ENCODE data around the gene SCGB2B2.
"Not testable (repeated sequence)": the region's sequence is repeated elsewhere in the genome, so short reads cannot be mapped to it uniquely, and the experiment has no call there.

The SCGB2B2 gene, protein sequence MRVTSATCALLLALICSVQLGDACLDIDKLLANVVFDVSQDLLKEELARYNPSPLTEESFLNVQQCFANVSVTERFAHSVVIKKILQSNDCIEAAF

GRCh38 chr19:34676697-34677385, at the start of gene SCGB2B2:
Gene SCGB2B2 (minus strand): TSS chr19:34677159. CDS start chr19:34594563, 82,596 bp downstream.
- DNase-seq (ENCODE audit: low spot score) = peak; percentile 79

DNA sequence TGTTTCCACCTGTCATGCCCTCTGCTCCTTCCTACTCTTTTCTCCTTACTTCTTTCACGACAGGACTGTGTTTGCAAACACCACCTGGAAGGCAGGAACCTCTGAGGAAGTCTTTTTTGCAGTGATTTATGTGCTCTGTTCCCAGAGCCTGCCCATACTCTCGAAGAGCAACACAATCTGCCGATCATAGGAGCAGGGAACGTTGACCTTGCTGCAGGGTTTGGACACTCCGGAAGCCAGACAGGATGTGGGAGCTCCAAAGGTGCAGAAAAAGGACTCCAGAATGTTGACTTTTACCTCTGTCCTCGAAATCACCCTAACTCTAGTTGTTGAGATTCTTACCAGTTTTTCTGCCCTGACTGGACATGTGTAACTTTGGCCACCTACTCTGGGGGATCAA, 48.4 kb upstream of the SCGB2B2 start:
- DNase-seq (ENCODE audit: low spot score) = no peak

DNA sequence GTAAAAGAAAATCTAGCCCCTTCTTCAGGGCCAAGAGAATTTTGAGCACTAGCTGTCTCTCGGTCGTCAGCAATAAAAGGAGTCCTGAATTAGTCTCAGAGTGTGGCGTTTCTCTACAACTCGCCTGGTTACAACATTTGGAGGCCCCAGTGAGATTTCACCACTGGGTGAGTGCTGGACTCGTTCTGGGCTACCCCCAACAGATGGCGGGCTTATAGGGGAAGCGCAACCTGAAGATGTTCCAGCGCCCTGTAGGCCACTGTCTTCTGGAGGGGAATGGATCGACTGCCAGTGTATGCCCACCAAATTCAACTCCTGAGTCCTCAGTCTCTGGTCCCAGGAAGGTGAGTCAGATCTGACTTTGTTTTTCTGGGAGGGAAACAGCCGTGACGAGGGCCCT, 45.4 kb upstream of the SCGB2B2 start:
- DNase-seq (ENCODE audit: low spot score) = no peak

DNA sequence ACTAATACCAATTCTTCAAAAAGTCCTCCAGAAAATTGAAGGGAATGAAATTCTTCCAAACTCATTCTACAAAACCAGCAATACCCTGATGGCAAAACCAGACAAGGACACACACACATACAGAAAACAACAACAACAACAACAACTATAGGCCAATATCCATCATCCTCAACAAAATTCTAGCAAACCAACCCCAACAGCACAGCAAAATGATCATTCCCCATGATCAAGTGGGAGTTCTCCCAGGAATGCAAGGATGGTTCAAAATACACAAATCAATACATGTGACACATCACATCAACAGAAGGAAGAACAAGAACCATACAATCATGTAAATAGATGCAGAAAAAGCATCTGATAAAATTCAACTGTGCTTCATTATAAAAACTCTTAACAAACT, 38.4 kb upstream of the SCGB2B2 start:
- DNase-seq (ENCODE audit: low spot score) = no peak

GRCh38 chr19:34713262-34713637, 36.3 kb upstream of the SCGB2B2 start:
- no peak for DNase-seq (ENCODE audit: low spot score)

- peak; percentile 80 for DNase-seq (ENCODE audit: low spot score)
These were observed 35.7 kb upstream of the SCGB2B2 start for GRCh38 chr19:34712395-34713261.

GRCh38 chr19:34711890-34712289, 34.9 kb upstream of the SCGB2B2 start:
- no peak for DNase-seq (ENCODE audit: low spot score)

- no peak for DNase-seq (ENCODE audit: low spot score)
These were observed 30.7 kb upstream of the SCGB2B2 start for GRCh38 chr19:34707661-34708060.

DNA sequence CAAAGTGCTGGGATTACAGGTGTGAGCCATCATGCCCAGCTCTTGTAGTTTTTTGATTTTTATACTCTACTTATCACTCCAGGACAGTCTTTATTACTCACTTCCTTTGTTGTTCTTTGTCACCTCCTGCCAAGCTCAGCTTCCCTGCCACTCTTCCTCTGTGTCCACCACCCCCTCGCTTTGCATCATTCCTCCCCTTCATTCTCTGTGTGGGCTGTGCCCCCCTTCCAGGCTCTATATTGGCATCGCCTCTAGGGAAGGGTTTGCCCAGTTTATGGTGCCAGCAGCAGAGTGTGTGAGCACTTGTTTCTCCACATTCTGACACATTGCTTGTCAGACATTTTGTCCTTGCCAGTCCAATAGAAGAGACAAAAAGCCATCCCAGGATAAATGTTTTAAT, 15.6 kb upstream of the SCGB2B2 start:
- DNase-seq (ENCODE audit: low spot score) = no peak

GRCh38 chr19:34690372-34690771, 13.4 kb upstream of the SCGB2B2 start:
- no peak for DNase-seq (ENCODE audit: low spot score)

DNA sequence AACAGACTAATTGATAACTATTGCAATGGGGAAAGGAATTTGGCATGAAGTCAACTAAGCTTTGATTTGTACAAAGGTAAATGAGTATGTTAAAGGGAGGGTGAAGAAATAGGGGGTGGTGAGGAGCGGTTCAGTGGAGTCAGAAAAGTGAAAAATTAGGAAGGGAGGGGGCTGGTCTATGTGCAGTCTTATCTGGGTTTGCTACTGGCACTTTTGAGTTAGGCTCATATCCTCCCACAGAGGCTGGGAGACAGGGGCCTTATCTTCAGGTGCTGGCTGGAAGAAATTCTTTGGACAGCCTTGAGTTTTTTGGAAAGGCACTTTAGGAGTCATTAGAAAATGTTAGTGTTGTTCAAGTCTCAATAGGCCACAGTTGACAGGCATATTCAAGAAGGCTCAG, 11.6 kb upstream of the SCGB2B2 start:
- DNase-seq (ENCODE audit: low spot score) = no peak

GRCh38 chr19:34687348-34687747, 10.4 kb upstream of the SCGB2B2 start:
- no peak for DNase-seq (ENCODE audit: low spot score)

DNA sequence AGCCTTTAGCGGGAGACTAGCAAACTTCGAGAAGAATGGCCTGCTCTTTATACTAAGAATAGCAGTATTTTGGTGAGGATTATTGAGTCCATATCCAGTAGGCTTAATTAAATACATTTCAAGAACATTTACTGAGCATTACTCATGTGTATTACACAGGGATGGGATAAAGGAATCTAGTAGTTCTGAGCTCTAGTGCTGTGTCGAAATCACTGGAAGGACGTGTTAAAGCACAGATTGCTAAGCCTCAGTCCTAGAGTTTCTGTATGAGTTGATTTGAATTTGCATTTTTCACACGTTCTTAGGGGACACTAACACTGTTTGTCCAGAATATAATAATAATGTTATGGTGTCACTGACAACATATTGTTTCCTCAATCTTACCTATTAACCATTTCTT, 9.5 kb upstream of the SCGB2B2 start:
- no peak for DNase-seq (ENCODE audit: low spot score)

GRCh38 chr19:34685266-34685665, 8.3 kb upstream of the SCGB2B2 start:
- not testable (repeated sequence) for DNase-seq (ENCODE audit: low spot score)

DNA sequence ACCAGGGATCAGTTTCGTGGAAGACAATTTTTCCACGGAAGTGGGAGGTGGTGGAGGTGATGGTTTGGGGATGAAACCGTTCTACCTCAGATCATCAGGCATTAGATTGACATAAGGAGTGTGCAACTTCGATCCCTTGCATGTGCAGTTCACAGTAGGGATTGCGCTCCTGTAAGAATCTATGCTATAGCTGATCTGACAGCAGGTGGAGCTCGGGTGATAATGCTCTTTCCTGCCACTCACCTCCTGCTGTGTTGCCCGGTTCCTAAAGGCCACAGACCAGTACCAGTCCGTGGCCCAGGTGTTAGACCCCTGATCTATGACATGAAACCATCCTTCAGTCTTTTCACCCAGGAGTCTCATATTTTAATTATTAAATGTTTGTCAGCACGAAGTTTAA, 4.5 kb upstream of the SCGB2B2 start:
- DNase-seq (ENCODE audit: low spot score) = no peak

DNA sequence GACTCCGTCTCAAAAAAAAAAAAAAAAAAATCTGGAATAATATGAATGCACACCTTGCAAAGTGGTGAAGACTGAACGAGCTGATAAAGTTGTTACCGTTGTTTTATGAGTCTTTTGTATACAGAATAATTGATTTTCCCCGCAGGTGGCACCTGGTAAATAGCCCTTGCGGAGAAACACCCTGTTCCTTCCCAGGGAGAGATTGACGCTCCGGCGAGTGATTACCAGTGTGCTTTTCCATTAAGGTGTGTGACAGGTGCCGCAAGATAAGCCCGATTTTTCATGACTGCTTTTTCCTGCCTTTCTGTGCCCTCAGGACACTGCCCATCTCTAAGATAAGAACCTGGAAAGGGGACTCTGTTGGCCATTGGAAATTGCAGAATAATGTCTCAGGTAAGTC, 1.5 kb upstream of the SCGB2B2 start:
- DNase-seq (ENCODE audit: low spot score) = no peak

GRCh38 chr19:34678085-34678412, 1.1 kb upstream of the SCGB2B2 start:
- no peak for DNase-seq (ENCODE audit: low spot score)

- peak; percentile 91 for DNase-seq (ENCODE audit: low spot score)
These were observed 576 bp upstream of the SCGB2B2 start, which contains the start of gene ZNF302 for GRCh38 chr19:34677386-34678084. Gene ZNF302 (plus strand): TSS chr19:34677678. CDS start chr19:34678805, 1,127 bp downstream.

DNA sequence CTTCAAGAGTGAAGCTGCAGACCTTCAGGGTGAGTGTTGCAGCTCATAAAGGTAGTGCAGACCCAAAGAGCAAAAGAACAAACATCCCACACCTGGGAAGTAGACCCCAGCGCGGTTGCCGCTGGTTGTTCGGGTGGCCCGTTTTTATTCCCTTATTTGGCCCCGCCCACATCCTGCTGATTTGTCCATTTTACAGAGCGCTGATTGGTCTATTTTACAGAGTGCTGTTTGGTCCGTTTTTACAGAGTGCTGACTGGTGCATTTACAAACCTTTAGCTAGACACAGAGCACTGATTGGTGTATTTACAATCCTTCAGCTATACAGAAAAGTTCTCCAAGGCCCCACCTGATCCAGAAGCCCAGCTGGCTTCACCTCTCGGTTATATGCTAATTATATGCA, 1.0 kb downstream of the SCGB2B2 start:
- DNase-seq (ENCODE audit: low spot score) = no peak

- no peak for DNase-seq (ENCODE audit: low spot score)
These were observed 1.7 kb downstream of the SCGB2B2 start for GRCh38 chr19:34675250-34675649.

DNA sequence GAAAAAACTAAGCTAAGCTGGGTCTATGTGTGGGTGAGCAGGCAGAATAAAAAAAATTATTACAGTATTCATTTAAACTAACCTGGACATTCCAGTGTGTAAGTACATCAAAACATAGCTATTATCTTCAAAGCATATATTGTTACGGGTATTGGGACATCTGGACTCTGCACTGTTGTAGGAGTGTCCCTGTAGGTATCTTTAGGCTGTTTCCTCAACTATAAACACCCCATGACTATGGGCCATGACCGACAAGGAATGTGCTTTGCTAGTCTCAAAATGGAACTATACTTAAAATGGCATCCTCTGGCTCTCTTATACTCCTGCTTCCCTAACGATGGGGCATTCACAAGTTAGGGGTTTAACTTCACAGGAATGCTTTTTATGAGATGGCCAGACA, 3.4 kb downstream of the SCGB2B2 start:
- DNase-seq (ENCODE audit: low spot score) = no peak

DNA sequence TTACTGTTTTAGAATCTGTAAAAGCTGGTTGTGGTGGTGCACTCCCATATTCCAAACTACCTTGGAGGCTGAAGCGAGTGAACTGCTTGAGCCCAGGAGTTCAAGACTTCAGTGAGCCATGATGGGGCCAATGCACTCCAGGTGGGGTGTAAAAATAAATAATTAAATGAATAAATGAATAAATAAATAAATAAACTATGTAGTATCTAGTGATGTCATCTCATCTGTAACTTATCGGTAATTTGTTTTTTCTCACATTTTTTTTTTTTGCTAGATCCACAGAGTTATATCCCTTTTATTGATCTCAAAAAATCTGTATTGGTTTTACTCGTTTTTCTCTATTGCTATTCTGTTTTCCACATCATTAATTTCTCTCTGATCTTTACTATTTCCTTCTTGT, 5.0 kb downstream of the SCGB2B2 start:
- no peak for DNase-seq (ENCODE audit: low spot score)

DNA sequence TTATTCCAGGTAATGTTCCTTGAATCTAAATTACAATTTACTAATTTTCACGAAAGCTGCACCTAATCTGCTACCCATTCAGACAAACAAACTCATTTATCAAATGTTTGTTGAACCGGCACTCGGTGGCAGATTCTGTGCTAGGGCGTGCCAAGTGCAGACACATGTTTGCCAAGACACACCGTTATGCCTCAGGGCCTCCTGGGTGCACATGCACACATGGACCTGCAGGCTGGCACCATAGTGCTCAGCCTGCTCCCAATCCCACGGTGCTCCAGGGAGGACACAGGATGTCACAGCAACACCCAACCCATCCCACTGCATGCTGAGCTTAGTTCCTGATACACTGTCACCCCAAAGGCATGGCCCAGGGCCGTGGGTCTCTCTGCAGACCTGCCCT, 7.7 kb downstream of the SCGB2B2 start:
- DNase-seq (ENCODE audit: low spot score) = no peak
